ENCODE data around the gene MTFR2.

The MTFR2 gene

DNA sequence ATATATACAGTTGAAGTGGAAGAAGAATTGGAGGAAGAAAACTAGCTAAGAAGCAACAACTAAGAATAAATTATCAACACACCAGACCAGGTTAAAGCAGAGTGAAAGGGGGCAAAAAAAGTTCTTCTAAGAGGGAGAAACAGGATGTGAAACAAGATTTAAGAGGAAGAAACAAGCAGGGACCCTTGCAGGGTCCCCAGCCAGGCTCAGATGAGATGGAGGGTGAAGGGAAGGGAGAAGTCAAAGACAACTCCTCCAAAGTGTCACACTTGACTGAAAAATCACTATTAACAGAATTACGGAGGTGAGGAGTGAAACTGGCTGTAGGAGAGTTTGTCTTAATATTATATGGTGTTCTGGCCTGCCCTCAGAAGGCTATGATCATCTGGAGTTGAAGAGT lies 65.4 kb downstream of the MTFR2 start:
- CTCF ChIA-PET, result interaction anchor here (0.8 kb wide), 1 partner anchor 17 kb away, joined by 3 read pairs; no protein-coding TSS in a partner anchor
- POLR2A ChIA-PET, result no interaction called here
- TF ChIP-seq, protein P1, sequence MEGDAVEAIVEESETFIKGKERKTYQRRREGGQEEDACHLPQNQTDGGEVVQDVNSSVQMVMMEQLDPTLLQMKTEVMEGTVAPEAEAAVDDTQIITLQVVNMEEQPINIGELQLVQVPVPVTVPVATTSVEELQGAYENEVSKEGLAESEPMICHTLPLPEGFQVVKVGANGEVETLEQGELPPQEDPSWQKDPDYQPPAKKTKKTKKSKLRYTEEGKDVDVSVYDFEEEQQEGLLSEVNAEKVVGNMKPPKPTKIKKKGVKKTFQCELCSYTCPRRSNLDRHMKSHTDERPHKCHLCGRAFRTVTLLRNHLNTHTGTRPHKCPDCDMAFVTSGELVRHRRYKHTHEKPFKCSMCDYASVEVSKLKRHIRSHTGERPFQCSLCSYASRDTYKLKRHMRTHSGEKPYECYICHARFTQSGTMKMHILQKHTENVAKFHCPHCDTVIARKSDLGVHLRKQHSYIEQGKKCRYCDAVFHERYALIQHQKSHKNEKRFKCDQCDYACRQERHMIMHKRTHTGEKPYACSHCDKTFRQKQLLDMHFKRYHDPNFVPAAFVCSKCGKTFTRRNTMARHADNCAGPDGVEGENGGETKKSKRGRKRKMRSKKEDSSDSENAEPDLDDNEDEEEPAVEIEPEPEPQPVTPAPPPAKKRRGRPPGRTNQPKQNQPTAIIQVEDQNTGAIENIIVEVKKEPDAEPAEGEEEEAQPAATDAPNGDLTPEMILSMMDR (IDR thresholded peaks at IDR 0.05; ENCODE audit: control extremely low read depth, extremely low read depth, low read depth, missing control alignments), result no peak
- DNase-seq (ENCODE audit: extremely low spot score), result no peak

DNA sequence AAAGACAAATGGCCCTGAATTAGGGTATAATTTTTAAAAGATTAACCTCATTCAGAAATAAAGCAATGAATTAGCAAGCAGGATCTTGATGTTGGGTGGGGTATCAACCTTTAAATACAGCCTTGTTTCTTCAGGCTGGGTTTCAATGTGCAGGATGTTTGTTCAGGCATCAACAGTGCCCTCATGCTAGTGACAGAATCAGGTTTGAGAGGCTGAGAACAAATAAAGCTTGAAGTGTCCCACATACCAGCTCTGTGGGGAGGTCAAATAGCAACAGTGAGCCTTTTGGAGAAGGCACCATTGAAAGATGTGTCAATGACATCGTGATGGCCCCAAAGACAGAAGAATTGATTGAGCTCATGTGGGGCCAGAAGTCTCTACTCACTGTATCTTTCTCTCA lies 68.2 kb downstream of the MTFR2 start:
- POLR2A ChIA-PET, result no interaction called here
- TF ChIP-seq, protein P1 (IDR thresholded peaks at IDR 0.05; ENCODE audit: control extremely low read depth, extremely low read depth, low read depth, missing control alignments), result no peak
- DNase-seq (ENCODE audit: extremely low spot score), result no peak
- CTCF ChIA-PET, result no interaction called here

DNA sequence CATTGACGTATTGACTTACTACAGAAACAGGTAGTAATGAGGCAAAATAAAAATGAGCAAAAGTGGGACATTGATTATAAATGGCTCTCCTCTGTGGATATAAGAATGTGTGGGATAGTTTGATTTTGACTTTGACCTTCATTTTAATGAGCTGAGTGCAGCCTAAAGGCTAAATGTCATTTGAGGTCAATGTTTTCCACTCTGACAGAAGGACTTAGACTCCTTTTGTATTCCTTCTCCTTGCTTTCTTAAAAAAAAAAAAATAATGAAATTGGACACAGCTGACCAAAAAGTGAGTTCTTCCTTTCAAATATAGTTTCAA lies 68.6 kb downstream of the MTFR2 start:
- no peak for DNase-seq (ENCODE audit: extremely low spot score)
- TF ChIP-seq, protein P1 (IDR thresholded peaks at IDR 0.05; ENCODE audit: control extremely low read depth, extremely low read depth, low read depth, missing control alignments), result no peak
- POLR2A ChIA-PET, result no interaction called here
- CTCF ChIA-PET, result no interaction called here

Data from GM10248 (cell line).